ENCODE data around the gene MRPL43. TPM values are rescaled to one million over a fixed set of nuclear protein-coding genes. Genes with fewer than 3 reads are reported as not detected.
A peak's percentile ranks its signal among the peaks of the same experiment; 100 is the strongest.

MRPL43 gene
- total and polyA plus RNA-seq, 9 of the 15 experiments (the other 6 are each of a cell fraction or from before 2014, with no cell fraction given): 15.1 to 63.7 (median 37.2) TPM

DNA sequence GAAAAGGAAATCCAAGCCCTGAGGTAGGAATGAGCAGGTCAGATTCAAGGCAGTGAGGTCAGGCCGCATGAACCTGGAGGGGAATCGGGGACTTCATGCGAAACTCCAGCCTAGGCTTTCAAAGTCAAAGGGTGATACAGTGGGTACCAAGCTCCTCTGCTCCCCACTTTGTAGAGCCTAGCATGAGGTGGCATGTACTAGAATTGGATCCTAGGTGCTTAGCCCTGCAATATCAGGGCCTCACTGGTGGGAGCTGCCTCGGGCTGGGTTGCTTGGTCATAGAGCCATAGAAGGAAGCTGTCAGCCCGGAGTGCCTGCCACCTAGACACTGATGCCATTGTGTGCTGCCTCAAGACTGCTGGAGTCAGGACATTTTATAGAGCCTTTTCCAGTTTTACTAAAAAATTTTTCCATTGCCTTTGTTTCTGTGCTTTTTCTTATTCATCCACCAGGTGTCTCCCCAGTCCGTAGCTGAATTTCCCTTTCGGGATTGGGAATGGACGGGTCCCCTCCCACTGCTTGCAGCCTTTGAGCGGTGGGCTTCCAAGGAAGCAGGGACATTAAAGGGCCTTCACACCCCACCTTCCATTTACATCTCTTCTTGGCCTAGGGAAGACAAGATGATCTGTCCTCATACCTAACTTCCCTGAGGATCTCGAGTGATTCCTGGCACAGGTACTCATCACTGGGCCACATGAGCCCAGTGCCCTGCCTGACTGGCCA, 6.8 kb upstream of the MRPL43 start (continued):
- TF ChIP-seq SRSF9 (IDR thresholded peaks at IDR 0.05; ENCODE audit: borderline replicate concordance, low read depth, low read length) (no peak), ARID2 (IDR thresholded peaks at IDR 0.05) (0 out of 2 replicates have a peak, but pooled peaks have one; percentile 25), ZNF217 (CRISPR knock-in tag; IDR thresholded peaks at IDR 0.05) (no peak), SAFB2 (IDR thresholded peaks at IDR 0.05; ENCODE audit: borderline replicate concordance, low read depth, low read length, severe bottlenecking) (no peak)

DNA sequence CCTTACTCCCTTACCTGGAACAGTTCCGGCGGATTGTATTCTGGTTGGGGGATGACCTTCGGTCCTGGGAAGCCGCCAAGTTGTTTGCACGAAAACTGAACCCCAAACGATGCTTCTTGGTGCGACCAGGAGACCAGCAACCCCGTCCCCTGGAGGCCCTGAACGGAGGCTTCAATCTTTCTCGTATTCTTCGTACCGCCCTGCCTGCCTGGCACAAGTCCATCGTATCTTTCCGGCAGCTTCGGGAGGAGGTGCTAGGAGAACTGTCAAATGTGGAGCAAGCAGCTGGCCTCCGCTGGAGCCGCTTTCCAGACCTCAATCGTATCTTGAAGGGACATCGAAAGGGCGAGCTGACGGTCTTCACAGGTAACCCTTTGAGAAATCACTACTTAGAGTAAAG, 1.8 kb upstream of the MRPL43 start:
- Histone ChIP-seq H3K27me3 (ENCODE audit: control insufficient read depth in 2 of 2, insufficient read depth in 2 of 2, low read length in 2 of 2) (no peaks in the 10 kb centered on the region), H3K36me3 (ENCODE audit: control insufficient read depth, insufficient read depth, low read length) (peaks cover 66% of the 10 kb centered on the region; the same call in 2 of the 3 replicates), H3K27ac (ENCODE audit: extremely low read depth, low read depth, low read length) (no peak overlapping the region), H3K9ac (ENCODE audit: insufficient read depth in 1 of 2, low read depth in 2 of 2, low read length in 2 of 2) (peak overlapping the region in 1 of 2 experiments; percentile 99; a peak in 2 of 4 replicates), H3K4me1 (replicated peaks in 1 of 2; ENCODE audit: control insufficient read depth in 2 of 2, insufficient read depth in 2 of 2, low read length in 2 of 2) (peaks cover 16 to 21% of the 10 kb centered on the region in 2 experiments; a peak in 4 of 5 replicates), H3K79me2 (ENCODE audit: control insufficient read depth, insufficient read depth, low read length) (peaks cover 59% of the 10 kb centered on the region), H4K20me1 (replicated peaks; ENCODE audit: control insufficient read depth, insufficient read depth, low read length) (peaks cover 6% of the 10 kb centered on the region; the same call in 1 of the 2 replicates), H3K4me3 (peak overlapping the region; percentile 95; the same call in 1 of the 2 replicates), H3K9me1 (ENCODE audit: control insufficient read depth, insufficient read depth, low read length) (no peaks in the 10 kb centered on the region), H3K9me3 (replicated peaks; ENCODE audit: control insufficient read depth, insufficient read depth, low read depth, low read length) (no peaks in the 10 kb centered on the region), H3K4me2 (ENCODE audit: insufficient read depth, low read length) (peak overlapping the region; percentile 97), H2AFZ (ENCODE audit: low read depth, low read length) (no peak overlapping the region)
- ChIA-PET CTCF (ENCODE audit: low intra/inter-chr PET ratio) (no interaction called here), POLR2A (interaction anchor here (0.5 to 1.3 kb wide), 2 partner anchors 9 to 82 kb away, joined by 3 to 4 read pairs; no protein-coding TSS in a partner anchor)
- intact Hi-C loops (cut with micrococcal nuclease): no loop called here
- in situ Hi-C loops (cut with MboI): loop anchor here (25.0 kb wide), 1 partner anchor 1048 kb away; no protein-coding TSS in a partner anchor
- no peak for DNase-seq (ENCODE audit: extremely low read depth in 1 of 4, low spot score in 3 of 4)
- BruUV-seq (replicated peaks): no TSS peak
- WGBS (ENCODE audit: insufficient coverage, low coverage, missing lambda C conversion rate): 88% methylated on average over 8 of the region's 21 CpGs
- no peak for ATAC-seq
- FAIRE-seq: no peak
- TF ChIP-seq GATAD2A (IDR thresholded peaks at IDR 0.05) (no peak), GTF2F1 (IDR thresholded peaks at IDR 0.05; ENCODE audit: low read depth, low read length) (no peak), ZNF785 (CRISPR knock-in tag; IDR thresholded peaks at IDR 0.05) (no peak), POLR3A (IDR thresholded peaks at IDR 0.05; ENCODE audit: borderline replicate concordance, extremely low read depth, insufficient read depth, insufficient read length) (no peak), NCOR1 (IDR thresholded peaks at IDR 0.05) (no peak), TGIF2 (CRISPR knock-in tag; IDR thresholded peaks at IDR 0.05) (no peak)
- TF ChIP-seq, protein P1, sequence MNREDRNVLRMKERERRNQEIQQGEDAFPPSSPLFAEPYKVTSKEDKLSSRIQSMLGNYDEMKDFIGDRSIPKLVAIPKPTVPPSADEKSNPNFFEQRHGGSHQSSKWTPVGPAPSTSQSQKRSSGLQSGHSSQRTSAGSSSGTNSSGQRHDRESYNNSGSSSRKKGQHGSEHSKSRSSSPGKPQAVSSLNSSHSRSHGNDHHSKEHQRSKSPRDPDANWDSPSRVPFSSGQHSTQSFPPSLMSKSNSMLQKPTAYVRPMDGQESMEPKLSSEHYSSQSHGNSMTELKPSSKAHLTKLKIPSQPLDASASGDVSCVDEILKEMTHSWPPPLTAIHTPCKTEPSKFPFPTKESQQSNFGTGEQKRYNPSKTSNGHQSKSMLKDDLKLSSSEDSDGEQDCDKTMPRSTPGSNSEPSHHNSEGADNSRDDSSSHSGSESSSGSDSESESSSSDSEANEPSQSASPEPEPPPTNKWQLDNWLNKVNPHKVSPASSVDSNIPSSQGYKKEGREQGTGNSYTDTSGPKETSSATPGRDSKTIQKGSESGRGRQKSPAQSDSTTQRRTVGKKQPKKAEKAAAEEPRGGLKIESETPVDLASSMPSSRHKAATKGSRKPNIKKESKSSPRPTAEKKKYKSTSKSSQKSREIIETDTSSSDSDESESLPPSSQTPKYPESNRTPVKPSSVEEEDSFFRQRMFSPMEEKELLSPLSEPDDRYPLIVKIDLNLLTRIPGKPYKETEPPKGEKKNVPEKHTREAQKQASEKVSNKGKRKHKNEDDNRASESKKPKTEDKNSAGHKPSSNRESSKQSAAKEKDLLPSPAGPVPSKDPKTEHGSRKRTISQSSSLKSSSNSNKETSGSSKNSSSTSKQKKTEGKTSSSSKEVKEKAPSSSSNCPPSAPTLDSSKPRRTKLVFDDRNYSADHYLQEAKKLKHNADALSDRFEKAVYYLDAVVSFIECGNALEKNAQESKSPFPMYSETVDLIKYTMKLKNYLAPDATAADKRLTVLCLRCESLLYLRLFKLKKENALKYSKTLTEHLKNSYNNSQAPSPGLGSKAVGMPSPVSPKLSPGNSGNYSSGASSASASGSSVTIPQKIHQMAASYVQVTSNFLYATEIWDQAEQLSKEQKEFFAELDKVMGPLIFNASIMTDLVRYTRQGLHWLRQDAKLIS (CRISPR knock-in tag; IDR thresholded peaks at IDR 0.05): no peak
- TF ChIP-seq, protein P2, sequence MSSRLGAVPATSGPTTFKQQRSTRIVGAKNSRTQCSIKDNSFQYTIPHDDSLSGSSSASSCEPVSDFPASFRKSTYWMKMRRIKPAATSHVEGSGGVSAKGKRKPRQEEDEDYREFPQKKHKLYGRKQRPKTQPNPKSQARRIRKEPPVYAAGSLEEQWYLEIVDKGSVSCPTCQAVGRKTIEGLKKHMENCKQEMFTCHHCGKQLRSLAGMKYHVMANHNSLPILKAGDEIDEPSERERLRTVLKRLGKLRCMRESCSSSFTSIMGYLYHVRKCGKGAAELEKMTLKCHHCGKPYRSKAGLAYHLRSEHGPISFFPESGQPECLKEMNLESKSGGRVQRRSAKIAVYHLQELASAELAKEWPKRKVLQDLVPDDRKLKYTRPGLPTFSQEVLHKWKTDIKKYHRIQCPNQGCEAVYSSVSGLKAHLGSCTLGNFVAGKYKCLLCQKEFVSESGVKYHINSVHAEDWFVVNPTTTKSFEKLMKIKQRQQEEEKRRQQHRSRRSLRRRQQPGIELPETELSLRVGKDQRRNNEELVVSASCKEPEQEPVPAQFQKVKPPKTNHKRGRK (tag; IDR thresholded peaks at IDR 0.05): no peak
- TF ChIP-seq, protein P3, sequence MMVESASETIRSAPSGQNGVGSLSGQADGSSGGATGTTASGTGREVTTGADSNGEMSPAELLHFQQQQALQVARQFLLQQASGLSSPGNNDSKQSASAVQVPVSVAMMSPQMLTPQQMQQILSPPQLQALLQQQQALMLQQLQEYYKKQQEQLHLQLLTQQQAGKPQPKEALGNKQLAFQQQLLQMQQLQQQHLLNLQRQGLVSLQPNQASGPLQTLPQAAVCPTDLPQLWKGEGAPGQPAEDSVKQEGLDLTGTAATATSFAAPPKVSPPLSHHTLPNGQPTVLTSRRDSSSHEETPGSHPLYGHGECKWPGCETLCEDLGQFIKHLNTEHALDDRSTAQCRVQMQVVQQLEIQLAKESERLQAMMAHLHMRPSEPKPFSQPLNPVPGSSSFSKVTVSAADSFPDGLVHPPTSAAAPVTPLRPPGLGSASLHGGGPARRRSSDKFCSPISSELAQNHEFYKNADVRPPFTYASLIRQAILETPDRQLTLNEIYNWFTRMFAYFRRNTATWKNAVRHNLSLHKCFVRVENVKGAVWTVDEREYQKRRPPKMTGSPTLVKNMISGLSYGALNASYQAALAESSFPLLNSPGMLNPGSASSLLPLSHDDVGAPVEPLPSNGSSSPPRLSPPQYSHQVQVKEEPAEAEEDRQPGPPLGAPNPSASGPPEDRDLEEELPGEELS (CRISPR knock-in tag; IDR thresholded peaks at IDR 0.05; ENCODE audit: borderline replicate concordance): no peak
